Measurements from ENCODE around the gene PYCARD. TPM values are rescaled to one million over a fixed set of nuclear protein-coding genes. Genes with fewer than 3 reads are reported as not detected.
"Not testable (repeated sequence)": the region's sequence is repeated elsewhere in the genome, so short reads cannot be mapped to it uniquely, and the experiment has no call there.

Gene PYCARD
- total and polyA plus RNA-seq, 2 experiments from 2014 or later, result 53.1 to 54.0 TPM

DNA sequence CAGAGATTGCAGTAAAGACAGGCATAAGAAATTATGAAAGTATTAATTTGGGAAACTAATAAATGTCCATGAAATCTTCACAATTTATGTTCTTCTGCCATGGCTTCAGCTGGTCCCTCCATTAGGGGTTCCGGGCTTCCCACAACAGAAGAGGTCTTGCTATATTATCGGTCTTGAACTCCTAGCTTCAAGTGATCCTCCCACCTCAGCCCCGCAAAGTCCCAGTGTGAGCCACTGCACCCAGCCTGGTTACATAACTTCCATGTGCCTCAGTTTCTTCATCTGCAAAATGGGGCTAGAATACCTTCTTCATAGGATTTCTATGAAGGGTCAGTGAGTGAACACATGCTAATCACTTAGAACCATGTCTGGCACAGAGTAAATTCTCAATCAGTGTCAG is 43.7 kb upstream of the PYCARD start:
- Histone ChIP-seq H3K4me2 (peak overlapping the region; percentile 67), H3K27ac (ENCODE audit: low read depth) (peak overlapping the region; percentile 89), H3K4me3 (peak overlapping the region; percentile 38), H3K36me3 (ENCODE audit: insufficient read depth) (no peaks in the 10 kb centered on the region), H3K79me2 (replicated peaks; ENCODE audit: insufficient read depth) (no peaks in the 10 kb centered on the region), H4K20me1 (replicated peaks; ENCODE audit: insufficient read depth) (no peaks in the 10 kb centered on the region), H2AFZ (no peak overlapping the region), H3K27me3 (ENCODE audit: insufficient read depth) (no peaks in the 10 kb centered on the region), H3K9me2 (ENCODE audit: insufficient read depth) (0 out of 2 replicates have a peak, but pooled peaks cover 3% of the 10 kb centered on the region), H3F3A (replicated peaks; ENCODE audit: low read depth) (peaks cover 5% of the 10 kb centered on the region; the same call in 1 of the 2 replicates), H3K4me1 (ENCODE audit: insufficient read depth) (peaks cover 15% of the 10 kb centered on the region)
- H3K9me3 Mint-ChIP-seq, result no peaks in the 10 kb centered on the region; the same call in 2 of the 3 replicates
- H3K27me3 Mint-ChIP-seq (ENCODE audit: insufficient read depth, low read depth, poor library complexity), result peaks cover 1% of the 10 kb centered on the region
- H3K4me1 Mint-ChIP-seq, result peaks cover 33% of the 10 kb centered on the region
- peak overlapping the region; percentile 47; the same call in 2 of the 3 replicates for H3K4me3 Mint-ChIP-seq
- TF ChIP-seq ZNF331 (CRISPR knock-in tag; IDR thresholded peaks at IDR 0.05; ENCODE audit: low read depth) (no peak), JUNB (IDR thresholded peaks at IDR 0.05; ENCODE audit: unreplicated experiment) (no peak), ZNF114 (CRISPR knock-in tag; IDR thresholded peaks at IDR 0.05) (no peak), EZH2 (IDR thresholded peaks at IDR 0.05; ENCODE audit: low read depth, unreplicated experiment) (no peak)
- TF ChIP-seq, protein P1, sequence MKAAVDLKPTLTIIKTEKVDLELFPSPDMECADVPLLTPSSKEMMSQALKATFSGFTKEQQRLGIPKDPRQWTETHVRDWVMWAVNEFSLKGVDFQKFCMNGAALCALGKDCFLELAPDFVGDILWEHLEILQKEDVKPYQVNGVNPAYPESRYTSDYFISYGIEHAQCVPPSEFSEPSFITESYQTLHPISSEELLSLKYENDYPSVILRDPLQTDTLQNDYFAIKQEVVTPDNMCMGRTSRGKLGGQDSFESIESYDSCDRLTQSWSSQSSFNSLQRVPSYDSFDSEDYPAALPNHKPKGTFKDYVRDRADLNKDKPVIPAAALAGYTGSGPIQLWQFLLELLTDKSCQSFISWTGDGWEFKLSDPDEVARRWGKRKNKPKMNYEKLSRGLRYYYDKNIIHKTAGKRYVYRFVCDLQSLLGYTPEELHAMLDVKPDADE (IDR thresholded peaks at IDR 0.05), result no peak
- no peaks in the 10 kb centered on the region for H3K36me3 Mint-ChIP-seq (ENCODE audit: low read depth)
- DNase-seq (ENCODE audit: low spot score) (no peak), ATAC-seq (no peak)
- H3K27ac Mint-ChIP-seq, result peak overlapping the region; percentile 92

DNA sequence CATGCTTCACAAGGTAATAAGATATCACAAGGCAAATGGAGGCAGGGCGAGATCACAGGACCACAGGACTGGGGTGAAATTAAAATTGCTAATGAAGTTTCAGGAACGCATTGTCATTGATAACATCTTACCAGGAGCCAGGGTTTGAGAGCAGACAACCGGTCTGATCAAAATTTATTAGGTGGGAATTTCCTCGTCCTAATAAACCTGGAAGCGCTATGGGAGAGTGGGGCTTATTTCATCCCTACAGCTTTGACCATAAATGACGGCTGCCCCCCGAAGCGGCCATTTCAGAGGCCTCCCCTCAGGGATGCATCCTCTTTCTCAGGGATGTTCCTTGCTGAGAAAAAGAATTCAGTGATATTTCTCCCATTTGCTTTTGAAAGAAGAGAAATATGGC is 43.0 kb upstream of the PYCARD start:
- not testable (repeated sequence) for H3K36me3 ChIP-seq (ENCODE audit: insufficient read depth); H3K36me3 Mint-ChIP-seq (ENCODE audit: low read depth); H3K27me3 Mint-ChIP-seq (ENCODE audit: insufficient read depth, low read depth, poor library complexity); H2AFZ ChIP-seq; H3K27me3 ChIP-seq (ENCODE audit: insufficient read depth); H3F3A ChIP-seq (replicated peaks; ENCODE audit: low read depth); H3K9me3 Mint-ChIP-seq; ATAC-seq; H3K79me2 ChIP-seq (replicated peaks; ENCODE audit: insufficient read depth); H3K9me2 ChIP-seq (ENCODE audit: insufficient read depth); H4K20me1 ChIP-seq (replicated peaks; ENCODE audit: insufficient read depth)
- Histone ChIP-seq H3K4me3 (peak overlapping the region; percentile 38), H3K4me2 (peak overlapping the region; percentile 67), H3K27ac (ENCODE audit: low read depth) (peak overlapping the region; percentile 89), H3K4me1 (ENCODE audit: insufficient read depth) (peaks cover 15% of the 10 kb centered on the region)
- Mint-ChIP-seq H3K4me1 (peaks cover 33% of the 10 kb centered on the region), H3K4me3 (peak overlapping the region; percentile 47), H3K27ac (peak overlapping the region; percentile 92)
- DNase-seq (ENCODE audit: low spot score), result peak; percentile 74
- TF ChIP-seq ZNF114 (CRISPR knock-in tag; IDR thresholded peaks at IDR 0.05), result 0 out of 2 replicates have a peak, but pooled peaks have one; percentile 7

DNA sequence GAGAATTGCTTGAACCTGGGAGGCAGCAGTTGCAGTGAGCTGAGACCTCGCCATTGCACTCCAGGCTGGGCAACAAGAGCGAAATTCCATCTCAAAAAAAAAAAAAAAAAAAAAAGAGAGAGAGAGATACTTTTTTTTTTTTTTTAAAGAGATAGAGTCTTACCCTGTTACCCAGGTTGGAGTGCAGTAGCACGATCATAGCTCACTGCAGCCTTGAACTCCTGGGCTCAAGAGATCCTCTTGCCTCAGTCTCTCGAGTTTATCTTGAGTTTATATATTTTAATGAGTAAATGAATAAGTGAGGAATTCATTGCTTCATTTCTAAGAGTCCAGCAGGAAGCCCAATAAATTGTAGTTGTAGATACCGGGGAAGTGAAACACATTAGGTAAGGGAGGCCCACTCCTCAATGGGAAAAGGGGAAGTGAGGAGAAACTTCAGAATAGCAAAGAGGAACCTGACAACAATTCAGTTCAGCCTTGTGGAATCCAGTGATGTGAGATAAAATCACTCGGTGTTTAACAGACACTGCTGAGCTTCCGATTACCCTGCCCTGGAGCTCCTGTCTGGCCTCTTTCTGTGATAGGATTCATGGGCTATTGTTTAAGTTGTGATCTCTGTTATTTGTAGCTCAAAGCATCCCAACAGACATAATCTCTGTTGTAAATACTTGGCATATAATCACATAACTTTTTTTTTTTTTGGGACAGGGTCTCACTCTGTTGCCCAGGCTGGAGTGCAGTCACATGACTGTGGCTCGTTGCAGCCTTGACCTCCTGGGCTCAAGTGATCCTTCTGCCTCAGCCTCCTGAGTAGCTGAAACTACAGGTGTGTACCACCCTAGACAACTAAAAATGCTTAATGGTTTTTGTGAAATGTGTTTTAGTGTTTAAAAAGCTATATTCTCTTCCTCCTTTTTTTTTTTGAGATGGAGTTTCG is 41.4 kb upstream of the PYCARD start:
- Mint-ChIP-seq H3K36me3 (ENCODE audit: low read depth) (no peaks in the 10 kb centered on the region), H3K4me3 (no peak overlapping the region), H3K27me3 (ENCODE audit: insufficient read depth, low read depth, poor library complexity) (peaks cover 2% of the 10 kb centered on the region), H3K4me1 (peaks cover 33% of the 10 kb centered on the region), H3K9me3 (no peaks in the 10 kb centered on the region; the same call in 2 of the 3 replicates), H3K27ac (0 out of 2 replicates have a peak overlapping the region, but pooled peaks have one; percentile 15)
- peaks cover 5% of the 10 kb centered on the region; the same call in 1 of the 2 replicates for H3F3A ChIP-seq (replicated peaks; ENCODE audit: low read depth)
- no peak for ATAC-seq
- H3K4me2 ChIP-seq, result no peak overlapping the region
- H3K27me3 ChIP-seq (ENCODE audit: insufficient read depth), result no peaks in the 10 kb centered on the region
- H3K9me2 ChIP-seq (ENCODE audit: insufficient read depth), result 0 out of 2 replicates have a peak, but pooled peaks cover 3% of the 10 kb centered on the region
- H3K4me3 ChIP-seq, result no peak overlapping the region
- no peaks in the 10 kb centered on the region for H3K36me3 ChIP-seq (ENCODE audit: insufficient read depth)
- H2AFZ ChIP-seq, result no peak overlapping the region
- no peaks in the 10 kb centered on the region for H4K20me1 ChIP-seq (replicated peaks; ENCODE audit: insufficient read depth)
- H3K27ac ChIP-seq (ENCODE audit: low read depth), result no peak overlapping the region
- H3K4me1 ChIP-seq (ENCODE audit: insufficient read depth), result peaks cover 15% of the 10 kb centered on the region
- H3K79me2 ChIP-seq (replicated peaks; ENCODE audit: insufficient read depth), result no peaks in the 10 kb centered on the region
- no peak for DNase-seq (ENCODE audit: low spot score)
- no peak for TF ChIP-seq EZH2 (IDR thresholded peaks at IDR 0.05; ENCODE audit: low read depth, unreplicated experiment)
- no peak for TF ChIP-seq STAT1 (IDR thresholded peaks at IDR 0.05; ENCODE audit: unreplicated experiment)
- TF ChIP-seq JUNB (IDR thresholded peaks at IDR 0.05; ENCODE audit: unreplicated experiment), result no peak
- TF ChIP-seq, protein P2, sequence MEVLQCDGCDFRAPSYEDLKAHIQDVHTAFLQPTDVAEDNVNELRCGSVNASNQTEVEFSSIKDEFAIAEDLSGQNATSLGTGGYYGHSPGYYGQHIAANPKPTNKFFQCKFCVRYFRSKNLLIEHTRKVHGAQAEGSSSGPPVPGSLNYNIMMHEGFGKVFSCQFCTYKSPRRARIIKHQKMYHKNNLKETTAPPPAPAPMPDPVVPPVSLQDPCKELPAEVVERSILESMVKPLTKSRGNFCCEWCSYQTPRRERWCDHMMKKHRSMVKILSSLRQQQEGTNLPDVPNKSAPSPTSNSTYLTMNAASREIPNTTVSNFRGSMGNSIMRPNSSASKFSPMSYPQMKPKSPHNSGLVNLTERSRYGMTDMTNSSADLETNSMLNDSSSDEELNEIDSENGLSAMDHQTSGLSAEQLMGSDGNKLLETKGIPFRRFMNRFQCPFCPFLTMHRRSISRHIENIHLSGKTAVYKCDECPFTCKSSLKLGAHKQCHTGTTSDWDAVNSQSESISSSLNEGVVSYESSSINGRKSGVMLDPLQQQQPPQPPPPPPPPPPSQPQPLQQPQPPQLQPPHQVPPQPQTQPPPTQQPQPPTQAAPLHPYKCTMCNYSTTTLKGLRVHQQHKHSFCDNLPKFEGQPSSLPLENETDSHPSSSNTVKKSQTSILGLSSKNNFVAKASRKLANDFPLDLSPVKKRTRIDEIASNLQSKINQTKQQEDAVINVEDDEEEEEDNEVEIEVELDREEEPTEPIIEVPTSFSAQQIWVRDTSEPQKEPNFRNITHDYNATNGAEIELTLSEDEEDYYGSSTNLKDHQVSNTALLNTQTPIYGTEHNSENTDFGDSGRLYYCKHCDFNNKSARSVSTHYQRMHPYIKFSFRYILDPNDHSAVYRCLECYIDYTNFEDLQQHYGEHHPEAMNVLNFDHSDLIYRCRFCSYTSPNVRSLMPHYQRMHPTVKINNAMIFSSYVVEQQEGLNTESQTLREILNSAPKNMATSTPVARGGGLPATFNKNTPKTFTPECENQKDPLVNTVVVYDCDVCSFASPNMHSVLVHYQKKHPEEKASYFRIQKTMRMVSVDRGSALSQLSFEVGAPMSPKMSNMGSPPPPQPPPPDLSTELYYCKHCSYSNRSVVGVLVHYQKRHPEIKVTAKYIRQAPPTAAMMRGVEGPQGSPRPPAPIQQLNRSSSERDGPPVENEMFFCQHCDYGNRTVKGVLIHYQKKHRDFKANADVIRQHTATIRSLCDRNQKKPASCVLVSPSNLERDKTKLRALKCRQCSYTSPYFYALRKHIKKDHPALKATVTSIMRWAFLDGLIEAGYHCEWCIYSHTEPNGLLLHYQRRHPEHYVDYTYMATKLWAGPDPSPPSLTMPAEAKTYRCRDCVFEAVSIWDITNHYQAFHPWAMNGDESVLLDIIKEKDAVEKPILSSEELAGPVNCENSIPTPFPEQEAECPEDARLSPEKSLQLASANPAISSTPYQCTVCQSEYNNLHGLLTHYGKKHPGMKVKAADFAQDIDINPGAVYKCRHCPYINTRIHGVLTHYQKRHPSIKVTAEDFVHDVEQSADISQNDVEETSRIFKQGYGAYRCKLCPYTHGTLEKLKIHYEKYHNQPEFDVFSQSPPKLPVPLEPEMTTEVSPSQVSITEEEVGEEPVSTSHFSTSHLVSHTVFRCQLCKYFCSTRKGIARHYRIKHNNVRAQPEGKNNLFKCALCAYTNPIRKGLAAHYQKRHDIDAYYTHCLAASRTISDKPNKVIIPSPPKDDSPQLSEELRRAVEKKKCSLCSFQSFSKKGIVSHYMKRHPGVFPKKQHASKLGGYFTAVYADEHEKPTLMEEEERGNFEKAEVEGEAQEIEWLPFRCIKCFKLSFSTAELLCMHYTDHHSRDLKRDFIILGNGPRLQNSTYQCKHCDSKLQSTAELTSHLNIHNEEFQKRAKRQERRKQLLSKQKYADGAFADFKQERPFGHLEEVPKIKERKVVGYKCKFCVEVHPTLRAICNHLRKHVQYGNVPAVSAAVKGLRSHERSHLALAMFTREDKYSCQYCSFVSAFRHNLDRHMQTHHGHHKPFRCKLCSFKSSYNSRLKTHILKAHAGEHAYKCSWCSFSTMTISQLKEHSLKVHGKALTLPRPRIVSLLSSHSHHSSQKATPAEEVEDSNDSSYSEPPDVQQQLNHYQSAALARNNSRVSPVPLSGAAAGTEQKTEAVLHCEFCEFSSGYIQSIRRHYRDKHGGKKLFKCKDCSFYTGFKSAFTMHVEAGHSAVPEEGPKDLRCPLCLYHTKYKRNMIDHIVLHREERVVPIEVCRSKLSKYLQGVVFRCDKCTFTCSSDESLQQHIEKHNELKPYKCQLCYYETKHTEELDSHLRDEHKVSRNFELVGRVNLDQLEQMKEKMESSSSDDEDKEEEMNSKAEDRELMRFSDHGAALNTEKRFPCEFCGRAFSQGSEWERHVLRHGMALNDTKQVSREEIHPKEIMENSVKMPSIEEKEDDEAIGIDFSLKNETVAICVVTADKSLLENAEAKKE (CRISPR knock-in tag; IDR thresholded peaks at IDR 0.05), result no peak

Data from GM23338 (cell line).